Activated CD8-positive, alpha-beta memory T cell treated with anti-CD3 and anti-CD28 coated beads for 24 hours (primary cell): ENCODE results near the gene FAM107B.

Source experiments
- DNase-seq: peaks from one replicate; pipeline ENCODE4 v3.0.0-alpha.2; 2020

FAM107B gene

GRCh38 chr10:14549496-14549895 lies 225.2 kb downstream of the FAM107B start:
- DNase-seq: peak; percentile 53

DNA sequence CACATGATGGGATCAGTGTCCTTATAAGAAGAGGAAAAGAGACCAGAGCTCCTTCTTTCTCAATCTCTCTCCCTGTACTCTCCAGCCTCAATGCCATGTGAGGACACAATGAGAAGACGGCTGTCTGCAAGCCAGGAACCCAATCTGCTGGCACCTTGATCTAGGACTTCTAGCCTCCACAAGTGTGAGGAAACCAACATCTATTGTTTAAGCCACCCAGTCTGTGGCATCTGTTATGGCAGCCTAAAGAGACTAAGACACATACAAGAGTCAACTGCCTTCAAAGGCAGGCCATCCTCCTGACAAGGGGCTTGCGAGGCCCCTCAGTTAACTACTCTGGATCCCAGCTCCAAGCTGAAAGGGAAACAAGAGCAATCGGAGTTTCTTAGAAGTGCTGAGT lies 225.7 kb downstream of the FAM107B start:
- peak; percentile 53 for DNase-seq

GRCh38 chr10:14548474-14548873 lies 226.2 kb downstream of the FAM107B start:
- DNase-seq: peak; percentile 52

GRCh38 chr10:14547816-14548215 lies 226.9 kb downstream of the FAM107B start:
- DNase-seq: no peak

DNA sequence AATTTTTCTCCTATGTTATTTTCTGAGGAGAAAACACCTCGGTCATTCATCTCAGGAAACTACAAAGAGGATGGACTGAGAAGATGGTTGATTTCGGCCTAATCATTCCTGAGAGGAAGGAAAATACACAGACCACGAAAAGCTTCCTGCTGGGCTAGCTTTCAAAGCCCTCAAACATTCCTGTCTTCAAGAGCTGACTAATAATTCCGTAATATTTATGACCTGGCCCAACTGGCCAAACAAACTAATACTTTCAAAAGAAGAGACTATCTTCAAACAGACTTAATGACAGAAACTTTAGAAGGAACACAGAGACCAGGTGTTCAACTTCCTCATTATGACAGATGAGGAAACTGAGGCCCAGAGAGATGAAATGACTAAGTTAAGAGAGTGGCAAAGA lies 228.9 kb downstream of the FAM107B start:
- DNase-seq: no peak

DNA sequence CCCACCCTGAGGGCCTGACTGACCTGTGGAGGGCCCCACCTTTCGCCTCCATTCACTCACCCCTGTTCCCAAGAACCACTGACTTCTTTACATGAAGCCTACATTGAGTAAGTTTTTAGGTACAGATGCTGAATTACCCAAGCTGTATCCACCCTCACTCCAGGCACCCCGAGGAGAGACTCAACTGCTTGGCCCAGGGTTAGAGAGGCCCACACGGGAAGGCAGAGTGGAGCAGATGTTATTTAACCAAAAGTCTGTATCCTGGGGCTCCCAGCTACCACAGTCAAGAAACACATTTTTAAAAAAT lies 230.8 kb downstream of the FAM107B start:
- no peak for DNase-seq

- no peak for DNase-seq
These were observed 231.4 kb downstream of the FAM107B start for GRCh38 chr10:14543046-14543903.

- no peak for DNase-seq
These were observed 233.3 kb downstream of the FAM107B start for GRCh38 chr10:14541379-14541778.

GRCh38 chr10:14540611-14541010 lies 234.1 kb downstream of the FAM107B start:
- DNase-seq: no peak

DNA sequence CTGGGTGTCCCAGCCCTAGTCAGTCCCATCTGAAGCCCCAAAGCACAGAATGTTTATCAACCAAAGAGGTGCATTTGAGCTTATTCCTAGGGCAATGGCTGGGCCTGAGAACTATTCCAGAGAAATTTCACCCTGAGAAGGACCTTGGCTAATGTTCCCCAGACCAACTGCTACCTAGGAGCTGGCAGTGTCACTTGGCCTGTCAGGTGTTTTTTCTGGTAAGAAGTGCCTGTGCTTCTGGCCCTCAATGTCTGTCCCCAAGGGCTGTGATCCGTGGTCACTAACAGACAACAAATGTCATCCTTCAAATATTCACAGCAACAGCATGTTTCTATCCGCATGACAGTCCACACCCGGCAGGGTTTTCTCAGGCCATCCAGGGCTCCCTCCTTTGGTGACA lies 234.6 kb downstream of the FAM107B start:
- DNase-seq: no peak

DNA sequence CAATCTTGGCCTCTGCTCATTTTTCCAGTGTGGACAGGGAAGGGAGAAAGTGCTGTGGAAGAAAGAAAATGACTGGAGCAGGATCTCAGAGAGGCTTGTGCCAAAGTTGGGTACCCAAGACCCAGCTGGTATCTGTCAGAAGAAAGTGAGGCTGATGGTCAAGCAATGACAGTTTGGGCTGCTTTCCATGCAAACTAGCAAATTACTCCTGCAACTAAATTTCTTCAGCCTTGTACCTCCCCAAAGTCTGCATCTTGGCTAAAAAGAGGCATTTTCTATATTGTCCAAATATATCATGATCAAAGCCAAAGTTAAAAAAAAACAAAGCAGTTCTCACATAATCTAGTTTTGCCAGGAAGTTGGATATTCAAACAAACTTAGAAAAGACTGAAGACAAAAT lies 235.5 kb downstream of the FAM107B start:
- DNase-seq: no peak

GRCh38 chr10:14536241-14537213 lies 238.2 kb downstream of the FAM107B start:
- DNase-seq: no peak

DNA sequence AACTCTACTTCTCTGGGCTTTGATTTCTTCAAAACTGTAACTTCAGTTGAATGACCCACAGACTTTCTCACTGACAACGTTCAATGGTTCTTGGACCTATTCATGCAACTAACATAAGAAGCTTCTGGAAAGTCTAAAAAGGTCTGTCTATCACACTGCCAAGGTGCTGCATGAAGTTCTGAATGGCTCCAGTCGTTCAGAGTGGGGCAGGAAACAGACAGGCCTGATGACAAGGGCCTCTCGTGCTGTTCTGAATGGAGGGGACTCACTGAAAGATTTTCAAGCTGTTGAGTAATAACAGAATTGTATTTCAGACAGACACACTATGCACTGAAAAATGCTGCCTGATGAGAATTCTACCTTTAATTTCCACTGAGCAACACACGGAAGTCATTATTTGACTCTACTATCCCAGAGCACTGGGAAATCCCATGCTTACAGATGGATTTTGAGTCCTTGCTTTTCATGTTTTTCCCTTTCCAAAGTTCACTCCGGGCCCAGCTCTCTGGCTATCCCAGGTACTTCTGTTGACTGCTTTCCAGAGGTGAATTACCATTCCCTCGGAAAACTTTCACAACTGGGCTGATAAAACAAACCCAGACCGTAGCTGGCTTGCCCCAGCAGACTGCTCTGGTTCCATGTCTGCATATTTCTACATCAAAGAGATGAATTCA lies 239.1 kb downstream of the FAM107B start:
- no peak for DNase-seq

DNA sequence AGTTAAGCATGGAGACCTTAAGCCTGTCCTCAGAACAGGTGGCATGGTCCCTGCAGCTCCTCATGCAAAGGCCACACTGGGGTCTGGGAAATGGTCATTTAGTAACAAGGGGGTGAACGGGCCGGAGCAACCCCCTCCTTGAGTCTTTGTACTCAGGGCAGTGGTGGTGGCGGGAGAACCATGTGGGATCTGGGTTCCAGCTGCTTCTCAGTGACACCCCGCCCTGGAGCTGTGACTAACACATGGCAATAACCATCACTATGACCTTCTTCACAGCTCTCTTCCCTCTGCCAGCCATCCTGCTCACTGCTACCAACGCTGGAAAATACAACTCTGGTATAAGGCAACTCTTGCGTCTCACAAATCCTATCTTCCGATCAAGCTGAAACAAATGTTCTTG lies 240.5 kb downstream of the FAM107B start:
- DNase-seq: no peak

DNA sequence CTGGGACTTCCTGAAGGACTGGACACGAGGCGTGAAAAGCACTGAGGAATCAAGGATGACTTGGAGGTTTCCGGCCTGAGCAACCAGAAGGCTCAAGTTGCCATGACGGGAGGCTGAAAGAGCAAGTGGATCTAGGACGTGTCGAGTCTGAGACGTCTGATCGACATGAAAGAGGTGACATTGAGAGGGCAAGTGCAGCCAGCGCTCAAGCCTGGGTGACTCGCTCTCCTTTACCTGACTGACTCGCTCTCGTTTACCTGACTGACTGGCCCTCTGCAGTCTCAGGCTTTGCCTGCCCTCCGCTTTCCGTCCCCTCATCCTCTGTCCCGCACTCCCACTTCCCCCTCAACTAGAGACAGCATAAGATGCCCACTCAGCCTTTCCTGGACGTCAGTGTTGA lies 241.4 kb downstream of the FAM107B start:
- DNase-seq: no peak

- DNase-seq: no peak
These were observed 242.0 kb downstream of the FAM107B start for GRCh38 chr10:14532473-14533251.

DNA sequence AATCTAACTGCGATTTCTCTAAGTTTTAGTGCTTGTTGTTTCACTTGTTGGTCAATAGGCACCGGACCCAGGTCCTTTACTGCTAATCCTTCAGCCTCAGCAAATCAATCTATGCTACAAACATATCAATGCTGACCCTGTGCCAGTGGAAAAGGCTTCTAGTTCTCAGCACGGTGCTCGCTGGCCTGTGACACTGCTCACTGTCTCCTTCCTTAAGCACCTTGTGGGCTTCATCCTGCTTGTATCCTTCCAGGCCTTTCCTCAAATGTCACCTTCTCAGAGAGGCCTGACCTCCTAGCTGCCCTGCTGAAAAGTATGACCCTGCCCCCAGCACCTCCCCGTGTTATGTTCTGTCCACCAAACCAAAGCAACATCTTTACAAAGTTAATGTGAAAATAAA lies 242.7 kb downstream of the FAM107B start:
- no peak for DNase-seq

- DNase-seq: no peak
These were observed 244.2 kb downstream of the FAM107B start for GRCh38 chr10:14530465-14530864.

DNA sequence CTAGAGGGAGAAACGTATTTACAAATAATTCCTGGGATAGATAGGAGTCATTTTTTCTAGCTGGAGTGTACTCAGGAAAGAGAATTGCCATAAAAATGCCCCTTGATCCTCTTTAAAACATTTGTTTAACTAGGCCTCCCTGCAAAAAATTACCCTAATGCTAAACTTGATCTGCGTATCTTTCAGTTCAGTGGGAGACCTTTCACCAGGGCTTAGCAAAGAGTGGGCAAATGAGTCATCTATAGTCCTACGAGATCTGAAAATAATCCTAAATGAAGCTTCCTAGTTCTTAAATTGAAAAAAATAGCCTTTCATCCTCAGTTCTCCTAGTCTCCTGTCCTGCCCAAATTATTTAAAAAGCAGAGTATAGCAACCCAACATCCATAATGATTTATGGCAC lies 245.3 kb downstream of the FAM107B start:
- no peak for DNase-seq

GRCh38 chr10:14528450-14528849 lies 246.2 kb downstream of the FAM107B start:
- no peak for DNase-seq

DNA sequence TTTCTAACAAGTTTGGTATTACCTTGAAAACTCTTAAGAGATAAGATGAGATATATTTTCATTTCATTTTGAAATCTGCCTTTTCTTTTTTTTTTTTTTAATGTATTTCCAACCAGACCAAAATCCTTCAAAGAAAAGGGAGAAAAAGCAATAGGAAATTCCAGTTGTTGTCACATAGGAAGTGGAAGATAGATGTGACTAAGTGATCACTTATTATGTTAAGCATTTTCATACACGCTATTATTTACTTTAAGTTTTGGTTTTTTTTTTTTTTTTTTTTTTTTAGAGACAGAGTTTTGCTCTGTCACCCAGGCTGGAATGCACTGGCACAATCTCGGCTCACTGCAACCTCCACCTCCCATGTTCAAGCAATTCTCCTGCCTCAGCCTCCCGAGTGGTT lies 246.8 kb downstream of the FAM107B start:
- DNase-seq: no peak

DNA sequence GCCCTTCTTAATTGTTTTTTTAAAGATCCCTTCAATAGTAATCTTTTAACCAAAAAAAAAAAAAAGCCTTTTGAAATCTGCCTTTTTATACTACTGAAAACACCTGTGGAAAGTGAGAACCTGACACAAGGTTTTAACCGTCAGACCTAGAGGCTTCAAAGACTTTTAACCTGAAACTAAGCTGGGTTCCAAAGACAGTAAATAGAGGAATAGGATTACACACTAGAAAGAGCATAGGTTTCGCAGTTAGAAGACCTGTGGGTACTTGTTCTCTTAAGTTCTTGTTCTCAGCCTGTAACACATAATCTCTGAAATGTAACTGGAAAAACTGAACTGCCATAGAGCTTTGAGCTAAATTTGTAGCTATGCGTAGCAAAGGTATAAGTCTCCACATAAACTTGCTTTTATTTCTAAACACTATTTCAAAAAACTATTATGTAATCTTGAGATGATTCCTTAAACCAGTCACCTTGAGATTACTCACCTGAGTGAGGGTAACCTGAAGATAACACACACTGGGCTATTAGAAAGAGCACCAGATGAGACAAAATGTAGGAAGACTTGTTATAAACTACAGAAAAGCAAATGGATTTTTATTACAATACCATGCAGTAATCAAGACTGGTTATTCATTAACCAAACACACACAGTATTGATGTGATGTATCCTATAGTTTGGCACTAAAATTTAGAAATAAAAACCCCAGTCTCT lies 247.4 kb downstream of the FAM107B start:
- DNase-seq: no peak
